ENCODE measurements around the gene PCCA. TPM values are rescaled to one million over a fixed set of nuclear protein-coding genes. Genes with fewer than 3 reads are reported as not detected.
A peak's percentile ranks its signal among the peaks of the same experiment; 100 is the strongest.

Gene PCCA
- total RNA-seq, 2 donors from 2014 or later: 19.6 to 38.6 TPM

- no peaks in the 10 kb centered on the region for H3K9me3 ChIP-seq
- no peaks in the 10 kb centered on the region for H3K27me3 ChIP-seq
- H3K4me1 ChIP-seq: peaks cover 0 to 15% of the 10 kb centered on the region in 2 donors
- H3K27ac ChIP-seq: no peak overlapping the region
- TF ChIP-seq CTCF (IDR thresholded peaks at IDR 0.05): no peak
- no peak for DNase-seq (ENCODE audit: low spot score)
- no peak overlapping the region for H3K4me3 ChIP-seq
- no peaks in the 10 kb centered on the region for H3K36me3 ChIP-seq
Observed at GRCh38 chr13:100483841-100484381, 395.0 kb downstream of the PCCA start.

- no peaks in the 10 kb centered on the region for H3K27me3 ChIP-seq
- H3K27ac ChIP-seq: no peak overlapping the region
- peaks cover 0 to 15% of the 10 kb centered on the region in 2 donors for H3K4me1 ChIP-seq
- no peak for DNase-seq (ENCODE audit: low spot score)
- H3K36me3 ChIP-seq: no peaks in the 10 kb centered on the region
- no peaks in the 10 kb centered on the region for H3K9me3 ChIP-seq
- no peak for TF ChIP-seq CTCF (IDR thresholded peaks at IDR 0.05)
- no peak overlapping the region for H3K4me3 ChIP-seq
Observed at GRCh38 chr13:100484702-100485101, 395.8 kb downstream of the PCCA start.

- Histone ChIP-seq H3K36me3 (no peaks in the 10 kb centered on the region), H3K27me3 (no peaks in the 10 kb centered on the region), H3K9me3 (no peaks in the 10 kb centered on the region), H3K4me1 (peaks cover 0 to 15% of the 10 kb centered on the region in 2 donors), H3K27ac (no peak overlapping the region), H3K4me3 (no peak overlapping the region)
- no peak for DNase-seq (ENCODE audit: low spot score)
- TF ChIP-seq CTCF (IDR thresholded peaks at IDR 0.05): no peak
Observed at GRCh38 chr13:100485265-100485664, 396.4 kb downstream of the PCCA start.

- Histone ChIP-seq H3K27ac (peak overlapping the region in 1 of 2 donors; percentile 57), H3K36me3 (no peaks in the 10 kb centered on the region), H3K9me3 (no peaks in the 10 kb centered on the region), H3K4me1 (no peaks in the 10 kb centered on the region), H3K4me3 (no peak overlapping the region), H3K27me3 (no peaks in the 10 kb centered on the region)
- TF ChIP-seq CTCF (IDR thresholded peaks at IDR 0.05): no peak
- DNase-seq (ENCODE audit: low spot score): no peak
Observed at GRCh38 chr13:100490692-100491091, 401.8 kb downstream of the PCCA start.

GRCh38 chr13:100491164-100491842 is 402.4 kb downstream of the PCCA start:
- no peak for TF ChIP-seq CTCF (IDR thresholded peaks at IDR 0.05)
- DNase-seq (ENCODE audit: low spot score): peak; percentile 72
- no peaks in the 10 kb centered on the region for H3K4me1 ChIP-seq
- H3K27me3 ChIP-seq: no peaks in the 10 kb centered on the region
- H3K36me3 ChIP-seq: no peaks in the 10 kb centered on the region
- H3K4me3 ChIP-seq: no peak overlapping the region
- H3K27ac ChIP-seq: peak overlapping the region; percentile 28 to 57
- H3K9me3 ChIP-seq: no peaks in the 10 kb centered on the region

GRCh38 chr13:100493418-100493817 is 404.5 kb downstream of the PCCA start:
- Histone ChIP-seq H3K27ac (no peak overlapping the region), H3K4me1 (no peaks in the 10 kb centered on the region), H3K9me3 (no peaks in the 10 kb centered on the region), H3K27me3 (no peaks in the 10 kb centered on the region), H3K4me3 (no peak overlapping the region), H3K36me3 (no peaks in the 10 kb centered on the region)
- no peak for TF ChIP-seq CTCF (IDR thresholded peaks at IDR 0.05)
- DNase-seq (ENCODE audit: low spot score): no peak
